ENCODE results near the gene HMGB1.

Gene HMGB1

DNA sequence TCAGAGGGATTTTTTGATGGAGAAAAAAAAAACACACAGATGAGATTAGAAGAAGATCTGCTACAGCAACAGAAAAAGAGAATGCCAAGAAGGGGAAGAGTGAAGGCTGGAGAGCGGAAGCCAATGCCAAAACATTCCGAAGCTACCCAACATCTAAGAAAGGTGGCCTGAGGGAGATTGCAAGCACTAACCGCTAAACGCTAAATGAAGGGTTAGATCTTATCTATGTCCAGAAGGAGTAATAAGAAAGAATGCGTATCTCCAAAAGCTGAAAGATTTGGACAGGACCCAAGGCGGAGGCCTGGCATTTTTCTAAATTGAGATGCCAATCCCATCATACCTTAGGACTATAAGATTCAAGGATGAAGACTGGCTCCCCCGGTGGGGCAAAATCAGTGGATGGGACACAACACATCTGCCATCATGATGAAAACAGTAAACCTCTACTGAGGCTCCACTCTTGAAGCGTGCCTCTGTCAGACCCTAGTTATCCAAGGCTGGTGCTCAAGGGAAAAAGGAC, 15.6 kb upstream of the HMGB1 start:
- H3K4me1 ChIP-seq (ENCODE audit: control insufficient read depth, insufficient read depth, low read depth, low read length), result no peaks in the 10 kb centered on the region
- no peak overlapping the region for H2BK15ac ChIP-seq (ENCODE audit: low read depth, poor library complexity, severe bottlenecking)
- no peak overlapping the region for H2BK12ac ChIP-seq (ENCODE audit: low read length in 2 of 2)
- no peak overlapping the region for H4K91ac ChIP-seq (ENCODE audit: low read length)
- H3K9ac ChIP-seq (ENCODE audit: low read length), result no peak overlapping the region
- H3K79me1 ChIP-seq (replicated peaks; ENCODE audit: low read length, poor library complexity, severe bottlenecking), result no peaks in the 10 kb centered on the region
- no peak overlapping the region for H3K14ac ChIP-seq (ENCODE audit: low read length in 2 of 2)
- 96% methylated on average over 8 of the region's 8 CpGs for WGBS
- no peak overlapping the region for H3K4me2 ChIP-seq (ENCODE audit: low read length, poor library complexity, severe bottlenecking)
- no peak overlapping the region for H3K18ac ChIP-seq (ENCODE audit: low read depth in 1 of 2, low read length in 2 of 2)
- H3K27me3 ChIP-seq (ENCODE audit: control insufficient read depth in 1 of 2, insufficient read depth in 1 of 2, low read length in 2 of 2), result no peaks in the 10 kb centered on the region
- H3K4ac ChIP-seq (ENCODE audit: low read depth in 1 of 2, low read length in 2 of 2), result no peak overlapping the region
- H3K36me3 ChIP-seq (ENCODE audit: control insufficient read depth in 1 of 2, insufficient read depth in 2 of 2, low read depth in 1 of 2, low read length in 2 of 2), result no peaks in the 10 kb centered on the region
- no peak overlapping the region for H3K27ac ChIP-seq (ENCODE audit: low read length, poor library complexity, severe bottlenecking)
- no peak overlapping the region for H3K4me3 ChIP-seq (ENCODE audit: insufficient read depth in 1 of 2, low read depth in 1 of 2, low read length in 2 of 2)
- H3K23ac ChIP-seq (ENCODE audit: low read length in 2 of 2), result no peak overlapping the region
- no peak overlapping the region for H2AK5ac ChIP-seq (ENCODE audit: low read length, severe bottlenecking)
- no peak for DNase-seq
- no peak overlapping the region for H4K8ac ChIP-seq (ENCODE audit: low read length)
- no peak overlapping the region for H2AFZ ChIP-seq (ENCODE audit: low read depth, low read length)
- H3K9me3 ChIP-seq (ENCODE audit: control insufficient read depth, low read length), result no peaks in the 10 kb centered on the region
- no peak overlapping the region for H2BK120ac ChIP-seq (ENCODE audit: low read depth, low read length)
- H2BK5ac ChIP-seq (ENCODE audit: low read depth, low read length, poor library complexity, severe bottlenecking), result no peak overlapping the region

DNA sequence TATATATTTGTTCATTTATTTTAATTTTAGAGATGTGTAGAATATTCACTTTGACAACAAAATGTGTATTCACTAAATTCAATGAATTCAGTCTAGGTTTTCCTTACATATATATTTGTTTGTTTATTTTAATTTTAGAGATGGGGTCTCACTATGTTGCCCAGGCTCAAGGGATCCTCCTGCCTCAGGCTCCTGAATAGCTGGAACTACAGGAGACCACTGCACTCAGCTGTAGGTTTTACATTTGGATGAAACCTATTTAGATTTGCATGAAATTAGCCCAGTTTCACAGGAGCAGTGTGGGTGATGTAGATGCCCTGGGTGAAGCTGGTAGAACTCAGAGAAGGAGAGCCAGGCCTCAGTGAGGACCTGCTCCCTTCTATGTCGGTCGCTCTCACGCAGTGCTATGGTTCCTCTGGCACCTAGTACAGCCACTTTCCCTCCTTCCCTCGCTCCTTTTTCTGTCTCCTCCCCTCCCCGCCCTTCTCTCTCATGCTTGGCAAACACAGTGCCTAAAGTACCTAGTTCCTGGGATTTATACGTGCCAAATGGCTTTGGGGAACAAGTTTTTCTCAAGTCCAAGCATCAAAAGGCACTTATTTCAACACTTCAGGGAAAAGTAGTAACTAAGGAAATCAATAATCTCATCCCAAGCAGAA, 14.7 kb upstream of the HMGB1 start:
- Histone ChIP-seq H3K4me1 (ENCODE audit: control insufficient read depth, insufficient read depth, low read depth, low read length) (no peaks in the 10 kb centered on the region), H2AFZ (ENCODE audit: low read depth, low read length) (no peak overlapping the region), H3K9ac (ENCODE audit: low read length) (no peak overlapping the region), H2BK15ac (ENCODE audit: low read depth, poor library complexity, severe bottlenecking) (no peak overlapping the region), H3K4ac (ENCODE audit: low read depth in 1 of 2, low read length in 2 of 2) (no peak overlapping the region), H2AK5ac (ENCODE audit: low read length, severe bottlenecking) (no peak overlapping the region), H3K9me3 (ENCODE audit: control insufficient read depth, low read length) (no peaks in the 10 kb centered on the region), H2BK5ac (ENCODE audit: low read depth, low read length, poor library complexity, severe bottlenecking) (no peak overlapping the region), H3K14ac (ENCODE audit: low read length in 2 of 2) (no peak overlapping the region), H2BK120ac (ENCODE audit: low read depth, low read length) (no peak overlapping the region), H2BK12ac (ENCODE audit: low read length in 2 of 2) (no peak overlapping the region), H3K79me1 (replicated peaks; ENCODE audit: low read length, poor library complexity, severe bottlenecking) (no peaks in the 10 kb centered on the region), H4K8ac (ENCODE audit: low read length) (no peak overlapping the region), H3K23ac (ENCODE audit: low read length in 2 of 2) (no peak overlapping the region), H3K18ac (ENCODE audit: low read depth in 1 of 2, low read length in 2 of 2) (no peak overlapping the region), H3K27me3 (ENCODE audit: control insufficient read depth in 1 of 2, insufficient read depth in 1 of 2, low read length in 2 of 2) (no peaks in the 10 kb centered on the region), H3K36me3 (ENCODE audit: control insufficient read depth in 1 of 2, insufficient read depth in 2 of 2, low read depth in 1 of 2, low read length in 2 of 2) (no peaks in the 10 kb centered on the region), H3K27ac (ENCODE audit: low read length, poor library complexity, severe bottlenecking) (no peak overlapping the region), H3K4me3 (ENCODE audit: insufficient read depth in 1 of 2, low read depth in 1 of 2, low read length in 2 of 2) (no peak overlapping the region), H3K4me2 (ENCODE audit: low read length, poor library complexity, severe bottlenecking) (no peak overlapping the region), H4K91ac (ENCODE audit: low read length) (no peak overlapping the region)
- WGBS, result 78% methylated on average over 6 of the region's 6 CpGs
- no peak for DNase-seq

DNA sequence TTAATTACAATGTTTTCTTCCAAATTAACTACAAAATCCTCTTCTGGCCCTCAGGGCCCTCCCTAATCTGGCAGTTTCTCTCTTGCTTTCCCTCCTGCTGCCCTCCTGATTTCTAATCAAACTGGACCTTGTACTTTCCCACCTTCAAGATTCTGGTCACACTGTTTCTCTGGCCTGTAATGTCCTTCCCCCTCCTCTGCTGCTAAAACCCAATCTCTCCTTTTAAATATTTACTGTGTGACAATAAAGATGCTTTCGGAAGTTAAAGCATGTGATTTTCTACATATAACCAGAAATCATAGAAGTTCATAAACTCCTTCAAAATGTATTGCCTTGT, 14.1 kb upstream of the HMGB1 start:
- DNase-seq, result no peak
- WGBS, result no CpG with 5 or more reads among the region's 1 CpG

DNA sequence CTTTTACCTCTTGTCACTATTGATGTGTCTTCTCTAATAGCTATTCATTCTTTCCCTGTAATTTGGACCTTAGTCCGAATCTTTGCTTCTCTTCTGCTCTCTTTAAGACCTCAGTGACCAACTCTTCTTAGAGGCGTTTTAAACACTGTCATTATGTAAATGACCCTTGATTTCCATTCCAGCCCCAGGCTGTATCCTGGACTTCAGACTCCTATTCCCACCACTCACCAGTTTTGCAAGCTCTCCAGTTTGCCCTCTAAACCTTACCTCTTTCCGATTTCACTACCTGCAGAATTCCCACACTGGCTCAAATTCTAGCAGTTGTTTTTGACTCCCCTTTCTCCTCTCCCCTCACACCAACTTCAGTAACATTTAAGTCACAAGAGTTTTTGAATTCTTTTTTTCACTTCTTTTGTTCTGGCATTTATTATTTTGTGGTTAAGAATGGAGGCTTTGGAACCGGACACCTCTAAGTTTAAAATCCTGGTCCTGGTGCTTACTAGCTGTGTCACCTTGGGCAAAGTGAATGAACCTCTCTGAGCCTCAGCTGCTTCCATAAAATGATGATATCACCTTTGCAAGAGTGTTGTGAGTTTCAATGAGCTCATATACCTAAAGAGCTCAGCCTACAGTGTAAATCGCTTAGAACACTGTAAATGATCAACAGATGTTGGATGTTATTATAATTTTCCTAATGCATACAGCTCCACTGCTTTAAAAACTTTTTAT, 13.6 kb upstream of the HMGB1 start:
- H3K9me3 ChIP-seq (ENCODE audit: control insufficient read depth, low read length), result no peaks in the 10 kb centered on the region
- no peak overlapping the region for H2BK12ac ChIP-seq (ENCODE audit: low read length in 2 of 2)
- no peak overlapping the region for H3K18ac ChIP-seq (ENCODE audit: low read depth in 1 of 2, low read length in 2 of 2)
- no peak overlapping the region for H4K8ac ChIP-seq (ENCODE audit: low read length)
- H3K14ac ChIP-seq (ENCODE audit: low read length in 2 of 2), result no peak overlapping the region
- no peak overlapping the region for H2BK15ac ChIP-seq (ENCODE audit: low read depth, poor library complexity, severe bottlenecking)
- H3K4ac ChIP-seq (ENCODE audit: low read depth in 1 of 2, low read length in 2 of 2), result no peak overlapping the region
- no peak overlapping the region for H3K4me3 ChIP-seq (ENCODE audit: insufficient read depth in 1 of 2, low read depth in 1 of 2, low read length in 2 of 2)
- no peak overlapping the region for H2AK5ac ChIP-seq (ENCODE audit: low read length, severe bottlenecking)
- H3K36me3 ChIP-seq (ENCODE audit: control insufficient read depth in 1 of 2, insufficient read depth in 2 of 2, low read depth in 1 of 2, low read length in 2 of 2), result no peaks in the 10 kb centered on the region
- WGBS, result 63% methylated on average over 4 of the region's 5 CpGs
- H4K91ac ChIP-seq (ENCODE audit: low read length), result no peak overlapping the region
- H3K27me3 ChIP-seq (ENCODE audit: control insufficient read depth in 1 of 2, insufficient read depth in 1 of 2, low read length in 2 of 2), result no peaks in the 10 kb centered on the region
- H3K23ac ChIP-seq (ENCODE audit: low read length in 2 of 2), result no peak overlapping the region
- no peaks in the 10 kb centered on the region for H3K4me1 ChIP-seq (ENCODE audit: control insufficient read depth, insufficient read depth, low read depth, low read length)
- H2BK120ac ChIP-seq (ENCODE audit: low read depth, low read length), result no peak overlapping the region
- H2BK5ac ChIP-seq (ENCODE audit: low read depth, low read length, poor library complexity, severe bottlenecking), result no peak overlapping the region
- no peak overlapping the region for H2AFZ ChIP-seq (ENCODE audit: low read depth, low read length)
- no peaks in the 10 kb centered on the region for H3K79me1 ChIP-seq (replicated peaks; ENCODE audit: low read length, poor library complexity, severe bottlenecking)
- no peak for DNase-seq
- no peak overlapping the region for H3K27ac ChIP-seq (ENCODE audit: low read length, poor library complexity, severe bottlenecking)
- H3K4me2 ChIP-seq (ENCODE audit: low read length, poor library complexity, severe bottlenecking), result no peak overlapping the region
- H3K9ac ChIP-seq (ENCODE audit: low read length), result no peak overlapping the region

More for the DNA sequence above, 14.1 kb upstream of the HMGB1 start:
- Histone ChIP-seq H3K18ac (ENCODE audit: low read depth in 1 of 2, low read length in 2 of 2) (no peak overlapping the region), H4K91ac (ENCODE audit: low read length) (no peak overlapping the region), H3K23ac (ENCODE audit: low read length in 2 of 2) (no peak overlapping the region), H3K27me3 (ENCODE audit: control insufficient read depth in 1 of 2, insufficient read depth in 1 of 2, low read length in 2 of 2) (no peaks in the 10 kb centered on the region), H3K36me3 (ENCODE audit: control insufficient read depth in 1 of 2, insufficient read depth in 2 of 2, low read depth in 1 of 2, low read length in 2 of 2) (no peaks in the 10 kb centered on the region), H2BK15ac (ENCODE audit: low read depth, poor library complexity, severe bottlenecking) (no peak overlapping the region), H3K27ac (ENCODE audit: low read length, poor library complexity, severe bottlenecking) (no peak overlapping the region), H3K4me1 (ENCODE audit: control insufficient read depth, insufficient read depth, low read depth, low read length) (no peaks in the 10 kb centered on the region), H2BK120ac (ENCODE audit: low read depth, low read length) (no peak overlapping the region), H2BK12ac (ENCODE audit: low read length in 2 of 2) (no peak overlapping the region), H3K9me3 (ENCODE audit: control insufficient read depth, low read length) (no peaks in the 10 kb centered on the region), H3K4ac (ENCODE audit: low read depth in 1 of 2, low read length in 2 of 2) (no peak overlapping the region), H4K8ac (ENCODE audit: low read length) (no peak overlapping the region), H2AK5ac (ENCODE audit: low read length, severe bottlenecking) (no peak overlapping the region), H3K4me3 (ENCODE audit: insufficient read depth in 1 of 2, low read depth in 1 of 2, low read length in 2 of 2) (no peak overlapping the region), H2BK5ac (ENCODE audit: low read depth, low read length, poor library complexity, severe bottlenecking) (no peak overlapping the region), H3K4me2 (ENCODE audit: low read length, poor library complexity, severe bottlenecking) (no peak overlapping the region), H3K79me1 (replicated peaks; ENCODE audit: low read length, poor library complexity, severe bottlenecking) (no peaks in the 10 kb centered on the region), H3K14ac (ENCODE audit: low read length in 2 of 2) (no peak overlapping the region), H2AFZ (ENCODE audit: low read depth, low read length) (no peak overlapping the region), H3K9ac (ENCODE audit: low read length) (no peak overlapping the region)

All from mesenchymal stem cell (in vitro differentiated cells and primary cell).